Left lung (tissue), 10 donors: ENCODE results near the gene SH3BP5L. TPM values are rescaled to one million over a fixed set of nuclear protein-coding genes. Genes with fewer than 3 reads are reported as not detected.
"Not testable (repeated sequence)": the region's sequence is repeated elsewhere in the genome, so short reads cannot be mapped to it uniquely, and the experiment has no call there.

Experiments
- ATAC-seq: fragments of 200-7000 bp; cut with Tn5 transposase; one replicate; pipeline ENCODE4 v1.9.1; 2020; ENCODE audit warnings: moderate library complexity
- DNase-seq, 4 donors: peaks; one replicate each; pipeline ENCODE4 v3.0.0-alpha.2; 2013 to 2020
- H3K27ac ChIP-seq, 2 donors: fragments of 200-600 bp; sonication (generic) in 1 of 2; one replicate each; pipeline versions ENCODE4 v1.5.0 to v1.8.0; 2020 to 2021
- H3K27me3 ChIP-seq, 2 donors: fragments of 200-600 bp; sonication (generic) in 1 of 2; one replicate each; pipeline versions ENCODE4 v1.5.0 to v1.8.0; 2020 to 2021
- H3K36me3 ChIP-seq, 2 donors: fragments of 200-600 bp; sonication (generic) in 1 of 2; one replicate each; pipeline versions ENCODE4 v1.5.0 to v1.8.0; 2020 to 2021
- H3K4me1 ChIP-seq, 2 donors: fragments of 200-600 bp; one replicate each; pipeline ENCODE4 v1.8.0; 2021
- H3K4me3 ChIP-seq, 2 donors: fragments of 200-600 bp; sonication (generic) in 1 of 2; one replicate each; pipeline versions ENCODE4 v1.5.0 to v1.8.0; 2020 to 2021; ENCODE audit warnings: mild to moderate bottlenecking in 1 of 2
- H3K9me3 ChIP-seq, 2 donors: fragments of 200-600 bp; sonication (generic) in 1 of 2; one replicate each; pipeline versions ENCODE4 v1.5.0 to v1.8.0; 2020 to 2021
- CTCF ChIP-seq, 2 donors: fragments of 200-600 bp; sonication (generic) in 1 of 2; IDR thresholded peaks; one replicate each; pipeline versions ENCODE4 v1.5.0 to v1.8.0; 2021; ENCODE audit warnings: antibody characterized with exemption in 2 of 2
- intact Hi-C, 2 donors: fragments of 100-400 bp; cut with DNase I; formaldehyde crosslinking; loops; one replicate each; pipeline versions ENCODE4 v1.11.2 to v1.14.2; 2022
- polyA plus RNA-seq, 6 donors: library from polyadenylated mRNA; unstranded; fragments of 120-200 nt; gene quantifications; one replicate each; pipeline ENCODE4 v1.2.1, GENCODE V29; 2013; ENCODE audit not compliant: insufficient read length in 6 of 6
- total RNA-seq, 2 donors: library from RNA; stranded (reverse); fragmentation: NEBNext Ultra II Directional; extraction: Animal tissue kit (Norgen Biotek cat#: 25700); gene quantifications; one replicate each; pipeline ENCODE4 v1.2.1, GENCODE V29; 2021
- donor health status: DM: no; HTN: yes; CAD: no.
- donor health status: DM: no; HTN: no; CAD: no.

The SH3BP5L gene
- total and polyA plus RNA-seq, 8 donors = 23.0 to 26.5 (median 23.9) TPM

GRCh38 chr1:248837781-248838356 lies 12.2 kb upstream of the SH3BP5L start, which contains the start of gene ZNF672:
TSS of gene ZNF672 (plus strand) at chr1:248838224. CDS start at chr1:248847275, 9,051 bp downstream.
- Histone ChIP-seq H3K36me3 (peaks cover 0 to 5% of the 10 kb centered on the region in 2 donors), H3K4me1 (peaks cover 10 to 48% of the 10 kb centered on the region in 2 donors), H3K27me3 (no peaks in the 10 kb centered on the region), H3K9me3 (no peaks in the 10 kb centered on the region), H3K4me3 (peak within 1 kb of the TSS; percentile 77 to 86), H3K27ac (peak within 1 kb of the TSS; percentile 100)
- peak in 1 of 2 donors; percentile 18 for TF ChIP-seq CTCF (IDR thresholded peaks at IDR 0.05)
- intact Hi-C loops = no loop called here
- ATAC-seq (peak; percentile 93), DNase-seq (peak; percentile 97 to 99 (median 99))

- no peak for TF ChIP-seq CTCF (IDR thresholded peaks at IDR 0.05)
- peak overlapping the region; percentile 100 for H3K27ac ChIP-seq
- no peak for ATAC-seq
- no peaks in the 10 kb centered on the region for H3K36me3 ChIP-seq
- intact Hi-C loops = no loop called here
- no peaks in the 10 kb centered on the region for H3K9me3 ChIP-seq
- no peak for DNase-seq
- H3K4me1 ChIP-seq = peaks cover 10 to 43% of the 10 kb centered on the region in 2 donors
- no peaks in the 10 kb centered on the region for H3K27me3 ChIP-seq
- peak overlapping the region; percentile 77 to 86 for H3K4me3 ChIP-seq
Measured at GRCh38 chr1:248837045-248837780, 11.5 kb upstream of the SH3BP5L start.

GRCh38 chr1:248834343-248834940 lies 8.7 kb upstream of the SH3BP5L start:
- intact Hi-C loops = no loop called here
- H3K4me1 ChIP-seq = peaks cover 7 to 15% of the 10 kb centered on the region in 2 donors
- no peaks in the 10 kb centered on the region for H3K9me3 ChIP-seq
- no peak overlapping the region for H3K27ac ChIP-seq
- DNase-seq (peak in 1 of 4 donors; percentile 8), ATAC-seq (no peak)
- H3K36me3 ChIP-seq = no peaks in the 10 kb centered on the region
- H3K4me3 ChIP-seq = no peak overlapping the region
- no peak for TF ChIP-seq CTCF (IDR thresholded peaks at IDR 0.05)
- H3K27me3 ChIP-seq = no peaks in the 10 kb centered on the region

GRCh38 chr1:248831842-248832241 lies 6.1 kb upstream of the SH3BP5L start:
- no peak overlapping the region for H3K27ac ChIP-seq
- ATAC-seq = no peak
- H3K9me3 ChIP-seq = no peaks in the 10 kb centered on the region
- TF ChIP-seq CTCF (IDR thresholded peaks at IDR 0.05) = no peak
- no peaks in the 10 kb centered on the region for H3K27me3 ChIP-seq
- intact Hi-C loops = no loop called here
- H3K4me3 ChIP-seq = no peak overlapping the region
- no peak for DNase-seq
- H3K4me1 ChIP-seq = peaks cover 6 to 13% of the 10 kb centered on the region in 2 donors
- no peaks in the 10 kb centered on the region for H3K36me3 ChIP-seq

GRCh38 chr1:248830718-248831017 lies 5.0 kb upstream of the SH3BP5L start:
- H3K9me3 ChIP-seq, H3K36me3 ChIP-seq, DNase-seq, H3K27me3 ChIP-seq, intact Hi-C loops, H3K4me3 ChIP-seq, H3K27ac ChIP-seq, ATAC-seq: not testable (repeated sequence)
- peaks cover 9 to 15% of the 10 kb centered on the region in 2 donors for H3K4me1 ChIP-seq
